ENCODE data around the gene NOP14. TPM values are rescaled to one million over a fixed set of nuclear protein-coding genes. Genes with fewer than 3 reads are reported as not detected.

Gene NOP14
- total and polyA plus RNA-seq, 8 donors, result 11.1 to 31.0 (median 17.4) TPM

- intact Hi-C loops (cut with DNase I), result loop anchor here in 2 of 3 donors (10.0 kb wide), 1 partner anchor 171 kb away; no protein-coding TSS in a partner anchor
- 64 to 74% methylated on average over 20 of the region's 20 CpGs for WGBS, 2 donors
- H3K4me3 ChIP-seq, result peak overlapping the region in 3 of 4 donors; percentile 94 to 99 (median 98)
- H3K4me1 ChIP-seq, result peaks cover 0 to 11% (median 4%) of the 10 kb centered on the region in 3 donors
- H3K27me3 ChIP-seq, result no peaks in the 10 kb centered on the region
- no peak for ATAC-seq
- peaks cover 0 to 24% (median 14%) of the 10 kb centered on the region in 3 donors for H3K36me3 ChIP-seq
- no peak for FAIRE-seq
- H3K27ac ChIP-seq, result peak overlapping the region in 2 of 4 donors; percentile 76 to 77
- peak; percentile 12 to 45 (median 17) for DNase-seq
- no peaks in the 10 kb centered on the region for H3K9me3 ChIP-seq
- TF ChIP-seq, protein P1, sequence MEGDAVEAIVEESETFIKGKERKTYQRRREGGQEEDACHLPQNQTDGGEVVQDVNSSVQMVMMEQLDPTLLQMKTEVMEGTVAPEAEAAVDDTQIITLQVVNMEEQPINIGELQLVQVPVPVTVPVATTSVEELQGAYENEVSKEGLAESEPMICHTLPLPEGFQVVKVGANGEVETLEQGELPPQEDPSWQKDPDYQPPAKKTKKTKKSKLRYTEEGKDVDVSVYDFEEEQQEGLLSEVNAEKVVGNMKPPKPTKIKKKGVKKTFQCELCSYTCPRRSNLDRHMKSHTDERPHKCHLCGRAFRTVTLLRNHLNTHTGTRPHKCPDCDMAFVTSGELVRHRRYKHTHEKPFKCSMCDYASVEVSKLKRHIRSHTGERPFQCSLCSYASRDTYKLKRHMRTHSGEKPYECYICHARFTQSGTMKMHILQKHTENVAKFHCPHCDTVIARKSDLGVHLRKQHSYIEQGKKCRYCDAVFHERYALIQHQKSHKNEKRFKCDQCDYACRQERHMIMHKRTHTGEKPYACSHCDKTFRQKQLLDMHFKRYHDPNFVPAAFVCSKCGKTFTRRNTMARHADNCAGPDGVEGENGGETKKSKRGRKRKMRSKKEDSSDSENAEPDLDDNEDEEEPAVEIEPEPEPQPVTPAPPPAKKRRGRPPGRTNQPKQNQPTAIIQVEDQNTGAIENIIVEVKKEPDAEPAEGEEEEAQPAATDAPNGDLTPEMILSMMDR (IDR thresholded peaks at IDR 0.05), result no peak
Observed at GRCh38 chr4:2935762-2936743, 27.2 kb downstream of the NOP14 start.

- Histone ChIP-seq H3K4me3 (peak overlapping the region; percentile 94 to 99 (median 96)), H3K27ac (peak overlapping the region; percentile 74 to 77 (median 76)), H3K9me3 (no peaks in the 10 kb centered on the region), H3K27me3 (no peaks in the 10 kb centered on the region), H3K4me1 (peaks cover 10 to 16% (median 13%) of the 10 kb centered on the region in 3 donors), H3K36me3 (peaks cover 0 to 15% (median 8%) of the 10 kb centered on the region in 3 donors)
- FAIRE-seq (no peak), DNase-seq (peak; percentile 93 to 100 (median 97)), ATAC-seq (peak; percentile 74 to 84 (median 80))
- intact Hi-C loops (cut with DNase I), result loop anchor here in 2 of 3 donors (10.0 kb wide), 1 partner anchor 170 kb away; no protein-coding TSS in a partner anchor
- TF ChIP-seq, protein P1 (IDR thresholded peaks at IDR 0.05), result peak in 1 of 4 donors; percentile 7
- 0% methylated on average over 66 to 70 of the region's 70 CpGs for WGBS, 2 donors
Observed at GRCh38 chr4:2934813-2935761, 28.1 kb downstream of the NOP14 start.

- 0 to 2% methylated on average over 46 to 92 of the region's 93 CpGs for WGBS, 2 donors
- Histone ChIP-seq H3K27ac (peak overlapping the region; percentile 74 to 77 (median 76)), H3K27me3 (no peaks in the 10 kb centered on the region), H3K9me3 (no peaks in the 10 kb centered on the region), H3K36me3 (peaks cover 0 to 13% (median 0%) of the 10 kb centered on the region in 3 donors), H3K4me1 (peaks cover 11 to 24% (median 19%) of the 10 kb centered on the region in 3 donors), H3K4me3 (peak overlapping the region; percentile 94 to 99 (median 96))
- DNase-seq (peak in 5 of 6 donors; percentile 40 to 86 (median 63)), ATAC-seq (peak in 3 of 4 donors; percentile 0 to 14 (median 5)), FAIRE-seq (no peak)
- intact Hi-C loops (cut with DNase I), result loop anchor here in 2 of 3 donors (10.0 kb wide), 1 partner anchor 169 kb away; no protein-coding TSS in a partner anchor
- TF ChIP-seq, protein P1 (IDR thresholded peaks at IDR 0.05), result no peak
Observed at GRCh38 chr4:2934077-2934812, 29.0 kb downstream of the NOP14 start.

GRCh38 chr4:2933566-2934076, 29.6 kb downstream of the NOP14 start:
- ATAC-seq, result no peak
- H3K4me3 ChIP-seq, result peak overlapping the region; percentile 94 to 99 (median 96)
- TF ChIP-seq, protein P1 (IDR thresholded peaks at IDR 0.05), result no peak
- DNase-seq, result peak in 5 of 6 donors; percentile 36 to 85 (median 64)
- H3K4me1 ChIP-seq, result peaks cover 11 to 24% (median 19%) of the 10 kb centered on the region in 3 donors
- peaks cover 0 to 13% (median 0%) of the 10 kb centered on the region in 3 donors for H3K36me3 ChIP-seq
- WGBS, 2 donors, result 17 to 23% methylated on average over 21 to 31 of the region's 31 CpGs
- H3K27ac ChIP-seq, result peak overlapping the region in 3 of 4 donors; percentile 46 to 74 (median 60)
- no peaks in the 10 kb centered on the region for H3K27me3 ChIP-seq
- H3K9me3 ChIP-seq, result no peaks in the 10 kb centered on the region
- no peak for FAIRE-seq
- intact Hi-C loops (cut with DNase I), result loop anchor here in 2 of 3 donors (10.0 kb wide), 1 partner anchor 169 kb away; no protein-coding TSS in a partner anchor

Measured in pancreas (tissue), 10 donors.